ENCODE measurements around the gene CLTCL1. TPM values are rescaled to one million over a fixed set of nuclear protein-coding genes. Genes with fewer than 3 reads are reported as not detected.

The CLTCL1 gene
- total and polyA plus RNA-seq, 9 of the 15 experiments (the other 6 are each of a cell fraction or from before 2014, with no cell fraction given), result 1.1 to 11.7 (median 5.0) TPM

- no peak for TF ChIP-seq ZNF280A (IDR thresholded peaks at IDR 0.05; ENCODE audit: low read depth, partially characterized antibody)
- TF ChIP-seq MTA2 (IDR thresholded peaks at IDR 0.05; ENCODE audit: low read depth), result peak; percentile 45; the same call in 1 of the 2 replicates
- no peak for TF ChIP-seq E4F1 (CRISPR knock-in tag; IDR thresholded peaks at IDR 0.05; ENCODE audit: borderline replicate concordance)
- no peak for TF ChIP-seq PBX2 (CRISPR knock-in tag; IDR thresholded peaks at IDR 0.05; ENCODE audit: low read depth)
- TF ChIP-seq PBX2 (tag; conservative IDR thresholded peaks at IDR 0.05; ENCODE audit: low read depth), result 0 out of 2 replicates have a peak, but pooled peaks have one; percentile 31
- no peak for TF ChIP-seq ZBTB1 (CRISPR knock-in tag; IDR thresholded peaks at IDR 0.05; ENCODE audit: borderline replicate concordance, low read depth)
- peak; percentile 29 to 40 for TF ChIP-seq AFF1 (IDR thresholded peaks at IDR 0.05; ENCODE audit: low read depth in 1 of 2, partially characterized antibody in 2 of 2)
- TF ChIP-seq ZBTB17 (CRISPR knock-in tag; IDR thresholded peaks at IDR 0.05), result no peak
- no peak for TF ChIP-seq EWSR1 (IDR thresholded peaks at IDR 0.05; ENCODE audit: borderline replicate concordance, low read depth, partially characterized antibody)
- no peak for TF ChIP-seq HDAC3 (IDR thresholded peaks at IDR 0.05; ENCODE audit: borderline replicate concordance, partially characterized antibody)
- TF ChIP-seq HMG20B (CRISPR knock-in tag; IDR thresholded peaks at IDR 0.05), result no peak
- no peak; the same call in 1 of the 2 replicates for TF ChIP-seq ZNF143 (CRISPR knock-in tag; IDR thresholded peaks at IDR 0.05)
- TF ChIP-seq CBFA2T3 (IDR thresholded peaks at IDR 0.05), result peak; percentile 88
- TF ChIP-seq JUND (IDR thresholded peaks at IDR 0.05; ENCODE audit: borderline replicate concordance, low read depth, low read length), result peak; percentile 62; the same call in 1 of the 2 replicates
- peak; percentile 52; the same call in 1 of the 3 replicates for TF ChIP-seq JUND (tag; IDR thresholded peaks at IDR 0.05; ENCODE audit: borderline replicate concordance, low read depth, low read length)
- no peak for TF ChIP-seq XRCC4 (IDR thresholded peaks at IDR 0.05; ENCODE audit: extremely low read depth, insufficient read depth, insufficient read length)
- TF ChIP-seq EHMT2 (IDR thresholded peaks at IDR 0.05), result peak; percentile 81
Measured at GRCh38 chr22:19275919-19276600, 15.5 kb downstream of the CLTCL1 start (continued).
